ENCODE measurements around the gene FNDC3B. TPM values are rescaled to one million over a fixed set of nuclear protein-coding genes. Genes with fewer than 3 reads are reported as not detected.

FNDC3B gene
- total and polyA plus RNA-seq, 10 donors: 3.1 to 149 (median 103) TPM

DNA sequence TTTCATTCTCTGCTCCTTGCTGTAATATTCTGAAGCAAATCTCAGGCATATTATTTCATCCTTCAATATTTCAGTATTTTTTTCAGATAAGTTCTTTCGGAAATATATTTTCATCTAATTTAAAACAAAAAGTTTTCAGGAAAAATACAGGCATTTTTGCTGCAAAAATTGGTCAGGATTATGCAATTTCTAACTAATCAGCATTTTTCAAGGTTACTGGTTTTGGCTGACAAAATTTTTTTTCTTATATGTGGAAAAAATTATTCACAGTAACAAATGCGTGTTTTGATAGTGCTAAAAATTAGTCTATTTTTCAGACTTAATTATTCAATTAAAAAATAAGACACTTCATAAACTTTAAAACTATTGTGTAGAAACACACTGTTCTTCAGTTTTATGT is 31.4 kb downstream of the FNDC3B start:
- Histone ChIP-seq H3K9me3 (no peaks in the 10 kb centered on the region), H3K27me3 (replicated peaks in 1 of 7) (no peaks in the 10 kb centered on the region), H3K36me3 (peaks cover 0 to 4% (median 0%) of the 10 kb centered on the region in 6 donors), H3K27ac (peak overlapping the region in 4 of 8 donors; percentile 14 to 56 (median 26)), H3K4me3 (no peak overlapping the region), H3K4me1 (peaks cover 0 to 96% (median 48%) of the 10 kb centered on the region in 6 donors)
- DNase-seq: no peak
- intact Hi-C loops (cut with DNase I; ENCODE audit: low total_unique reads): no loop called here
- TF ChIP-seq, protein P1, sequence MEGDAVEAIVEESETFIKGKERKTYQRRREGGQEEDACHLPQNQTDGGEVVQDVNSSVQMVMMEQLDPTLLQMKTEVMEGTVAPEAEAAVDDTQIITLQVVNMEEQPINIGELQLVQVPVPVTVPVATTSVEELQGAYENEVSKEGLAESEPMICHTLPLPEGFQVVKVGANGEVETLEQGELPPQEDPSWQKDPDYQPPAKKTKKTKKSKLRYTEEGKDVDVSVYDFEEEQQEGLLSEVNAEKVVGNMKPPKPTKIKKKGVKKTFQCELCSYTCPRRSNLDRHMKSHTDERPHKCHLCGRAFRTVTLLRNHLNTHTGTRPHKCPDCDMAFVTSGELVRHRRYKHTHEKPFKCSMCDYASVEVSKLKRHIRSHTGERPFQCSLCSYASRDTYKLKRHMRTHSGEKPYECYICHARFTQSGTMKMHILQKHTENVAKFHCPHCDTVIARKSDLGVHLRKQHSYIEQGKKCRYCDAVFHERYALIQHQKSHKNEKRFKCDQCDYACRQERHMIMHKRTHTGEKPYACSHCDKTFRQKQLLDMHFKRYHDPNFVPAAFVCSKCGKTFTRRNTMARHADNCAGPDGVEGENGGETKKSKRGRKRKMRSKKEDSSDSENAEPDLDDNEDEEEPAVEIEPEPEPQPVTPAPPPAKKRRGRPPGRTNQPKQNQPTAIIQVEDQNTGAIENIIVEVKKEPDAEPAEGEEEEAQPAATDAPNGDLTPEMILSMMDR (IDR thresholded peaks at IDR 0.05 in 8 of 11, conservative IDR thresholded peaks at IDR 0.05 in 3 of 11): no peak
- no peak for TF ChIP-seq POLR2A (IDR thresholded peaks at IDR 0.05)
- WGBS, 5 donors: 45 to 78% (median 69%) methylated on average over 2 of the region's 2 CpGs

DNA sequence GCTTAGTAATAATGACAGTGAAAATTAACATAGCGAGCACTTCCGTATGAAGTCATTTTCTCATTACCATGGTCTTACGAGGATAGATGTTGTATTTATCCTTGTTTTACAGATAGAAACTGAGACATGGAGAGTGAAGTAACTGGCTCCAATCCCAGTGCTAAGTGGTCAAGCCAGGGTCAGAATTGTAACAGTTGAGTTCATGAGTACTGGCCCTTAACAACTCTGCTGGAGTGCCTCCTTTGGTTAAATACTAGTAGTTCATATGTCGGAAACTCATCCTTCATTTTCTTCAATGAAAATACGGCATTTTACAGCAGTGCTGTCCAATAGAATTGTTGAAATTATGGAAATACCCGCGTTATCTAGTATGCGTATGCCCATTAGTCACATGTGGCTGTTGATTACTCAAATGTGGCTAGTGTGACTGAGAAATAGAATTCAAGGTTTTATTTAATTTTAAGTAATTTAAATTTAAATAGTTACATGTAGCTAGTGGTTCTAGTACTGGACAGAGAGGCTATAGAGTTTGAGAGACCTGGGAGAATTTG is 32.5 kb downstream of the FNDC3B start:
- Histone ChIP-seq H3K4me1 (peaks cover 0 to 86% (median 39%) of the 10 kb centered on the region in 6 donors), H3K27ac (peak overlapping the region in 1 of 8 donors; percentile 56), H3K9me3 (no peaks in the 10 kb centered on the region), H3K36me3 (peaks cover 0 to 4% (median 0%) of the 10 kb centered on the region in 6 donors), H3K4me3 (no peak overlapping the region), H3K27me3 (replicated peaks in 1 of 7) (no peaks in the 10 kb centered on the region)
- WGBS, 5 donors: 87 to 92% (median 88%) methylated on average over 8 of the region's 8 CpGs
- DNase-seq: no peak
- TF ChIP-seq POLR2A (IDR thresholded peaks at IDR 0.05): no peak
- TF ChIP-seq, protein P1 (IDR thresholded peaks at IDR 0.05 in 8 of 11, conservative IDR thresholded peaks at IDR 0.05 in 3 of 11): no peak
- no peak for TF ChIP-seq POLR2AphosphoS5 (IDR thresholded peaks at IDR 0.05)
- intact Hi-C loops (cut with DNase I; ENCODE audit: low total_unique reads): no loop called here

DNA sequence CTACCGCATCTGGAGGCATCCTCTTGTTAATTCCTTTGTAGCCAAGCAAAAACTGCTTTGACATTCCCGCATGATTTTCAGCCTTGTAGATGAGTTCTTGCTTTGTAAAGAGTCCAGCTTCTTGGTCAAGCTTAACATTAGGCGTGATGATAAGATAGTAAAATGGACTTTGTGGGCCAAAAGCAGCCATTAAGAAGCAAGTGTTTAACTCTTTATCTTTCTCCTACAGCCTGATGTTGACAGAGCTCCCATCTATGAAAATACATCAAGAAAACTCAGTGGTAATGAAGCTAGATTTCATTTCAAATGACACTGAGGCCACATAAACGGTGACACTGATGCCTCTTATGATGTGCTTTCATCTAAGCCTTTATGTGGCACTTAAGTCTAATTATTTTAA is 33.2 kb downstream of the FNDC3B start:
- peaks cover 0 to 80% (median 36%) of the 10 kb centered on the region in 6 donors for H3K4me1 ChIP-seq
- DNase-seq: no peak
- no peaks in the 10 kb centered on the region for H3K27me3 ChIP-seq (replicated peaks in 1 of 7)
- intact Hi-C loops (cut with DNase I; ENCODE audit: low total_unique reads): no loop called here
- peak overlapping the region in 2 of 8 donors; percentile 77 to 78 for H3K27ac ChIP-seq
- TF ChIP-seq, protein P1 (IDR thresholded peaks at IDR 0.05 in 8 of 11, conservative IDR thresholded peaks at IDR 0.05 in 3 of 11): no peak
- no peak for TF ChIP-seq POLR2A (IDR thresholded peaks at IDR 0.05)
- no peak for TF ChIP-seq POLR2AphosphoS5 (IDR thresholded peaks at IDR 0.05)
- no peaks in the 10 kb centered on the region for H3K9me3 ChIP-seq
- peaks cover 0 to 4% (median 0%) of the 10 kb centered on the region in 6 donors for H3K36me3 ChIP-seq
- H3K4me3 ChIP-seq: no peak overlapping the region
- 90 to 98% (median 93%) methylated on average over 4 of the region's 4 CpGs for WGBS, 5 donors

DNA sequence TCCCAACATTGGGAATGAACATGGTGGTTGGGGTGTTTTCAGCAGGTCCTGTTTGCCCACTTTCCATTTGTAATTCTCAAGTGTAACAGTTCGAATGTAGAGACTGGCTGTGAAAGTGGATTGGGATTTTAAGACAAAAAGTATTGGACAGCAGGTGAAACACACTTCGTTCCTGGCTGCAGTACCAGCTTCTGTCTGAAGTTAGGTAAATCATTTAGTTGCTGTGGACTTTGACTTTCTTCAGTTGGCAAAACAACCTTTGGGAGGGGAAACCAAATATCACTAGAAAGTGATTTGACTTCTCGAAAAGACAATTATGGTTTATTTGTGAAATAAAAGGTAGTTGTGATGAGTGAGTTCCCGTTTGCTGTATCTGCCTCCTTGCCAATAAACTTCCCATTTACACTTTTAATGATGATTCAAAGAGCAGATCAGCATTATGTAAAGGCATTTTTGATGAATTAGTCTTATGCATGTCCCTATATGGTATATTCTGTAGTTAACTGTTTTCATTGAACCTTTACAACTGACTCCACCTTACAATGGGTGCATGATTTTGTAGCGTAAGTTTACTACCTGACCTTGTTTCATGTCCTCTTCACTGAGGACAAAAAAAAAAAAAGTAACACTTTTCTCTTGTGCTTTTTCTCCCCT is 34.0 kb downstream of the FNDC3B start:
- Histone ChIP-seq H3K9me3 (no peaks in the 10 kb centered on the region), H3K4me1 (peaks cover 0 to 81% (median 33%) of the 10 kb centered on the region in 6 donors), H3K27me3 (replicated peaks in 1 of 7) (no peaks in the 10 kb centered on the region), H3K4me3 (peak overlapping the region in 1 of 8 donors; percentile 24), H3K27ac (peak overlapping the region in 7 of 8 donors; percentile 15 to 78 (median 60)), H3K36me3 (peaks cover 0 to 4% (median 0%) of the 10 kb centered on the region in 6 donors)
- TF ChIP-seq, protein P1 (IDR thresholded peaks at IDR 0.05 in 8 of 11, conservative IDR thresholded peaks at IDR 0.05 in 3 of 11): no peak
- TF ChIP-seq POLR2A (IDR thresholded peaks at IDR 0.05) (no peak), POLR2AphosphoS5 (IDR thresholded peaks at IDR 0.05) (no peak)
- DNase-seq: no peak
- intact Hi-C loops (cut with DNase I; ENCODE audit: low total_unique reads): no loop called here
- WGBS, 5 donors: 70 to 89% (median 80%) methylated on average over 5 of the region's 5 CpGs
